HTR-8/SVneo (cell line): Measurements from ENCODE around the gene SPINK4.

ENCODE experiments used
- DNase-seq: peaks from one replicate; pipeline ENCODE4 v3.0.0; 2011; ENCODE audit warnings: low spot score, mixed read lengths; ENCODE audit not compliant: insufficient read length
- FAIRE-seq: peaks from 2 replicates; lab custom pipeline; 2011; peaks lifted over from hg19 to GRCh38; lab: Jason Lieb, UNC

The SPINK4 gene

DNA sequence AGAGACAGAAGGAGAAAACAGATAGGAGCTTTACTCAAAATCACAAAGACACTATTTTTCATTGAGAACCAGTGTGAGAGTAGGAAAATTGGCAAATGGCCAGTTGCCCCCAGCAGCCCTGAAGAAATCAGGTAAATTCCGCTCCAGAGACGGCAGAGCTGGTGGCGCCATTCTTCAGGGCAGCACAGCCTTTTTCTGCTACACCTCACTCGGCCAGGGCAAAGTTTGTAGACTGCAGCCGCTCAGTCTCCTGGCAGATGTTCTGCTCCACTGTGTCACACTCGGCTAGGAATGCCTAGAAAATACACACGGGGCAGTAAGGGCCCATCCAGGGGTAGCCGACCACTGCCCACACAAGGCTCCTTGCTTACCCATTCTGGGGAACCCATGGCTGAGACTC is 15.0 kb downstream of the SPINK4 start:
- DNase-seq = no peak
- FAIRE-seq = no peak

DNA sequence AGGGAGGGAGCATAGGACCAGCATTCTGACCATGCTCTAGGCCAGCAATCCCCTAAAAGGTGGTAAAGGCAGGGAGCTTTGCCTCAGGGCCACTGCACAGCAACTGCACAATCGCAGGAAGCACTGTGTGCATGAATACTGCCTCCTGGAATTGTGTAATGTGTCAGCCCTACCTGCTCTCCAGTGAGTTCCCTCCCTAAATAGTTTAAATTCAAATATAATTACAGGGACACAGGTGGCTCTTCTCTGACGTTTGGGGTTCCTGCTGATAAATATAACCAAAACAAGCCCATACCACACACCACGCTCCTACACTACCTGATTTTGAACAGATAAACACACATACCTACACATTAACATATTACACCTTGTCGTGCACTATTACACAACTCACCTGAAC is 15.5 kb downstream of the SPINK4 start:
- FAIRE-seq = no peak
- DNase-seq = no peak

DNA sequence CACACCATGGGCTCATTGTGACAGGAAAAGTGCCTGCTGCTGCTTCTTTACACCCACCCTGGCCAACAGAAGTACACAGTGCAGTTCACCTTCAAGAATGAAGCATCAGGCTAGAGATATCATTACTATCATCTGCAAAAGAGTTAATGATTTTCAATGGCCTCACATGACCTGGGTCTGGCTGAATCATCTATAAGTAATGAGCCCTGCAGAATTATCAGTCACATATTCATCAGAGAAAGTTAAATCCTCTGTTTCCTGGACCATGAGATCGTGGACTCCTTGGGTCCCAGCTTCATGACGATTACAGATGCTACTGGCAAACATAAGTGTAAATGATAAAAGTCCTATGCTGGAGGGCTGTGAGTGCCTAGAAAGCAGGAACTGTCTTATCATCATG is 16.3 kb downstream of the SPINK4 start:
- FAIRE-seq (no peak), DNase-seq (no peak)

DNA sequence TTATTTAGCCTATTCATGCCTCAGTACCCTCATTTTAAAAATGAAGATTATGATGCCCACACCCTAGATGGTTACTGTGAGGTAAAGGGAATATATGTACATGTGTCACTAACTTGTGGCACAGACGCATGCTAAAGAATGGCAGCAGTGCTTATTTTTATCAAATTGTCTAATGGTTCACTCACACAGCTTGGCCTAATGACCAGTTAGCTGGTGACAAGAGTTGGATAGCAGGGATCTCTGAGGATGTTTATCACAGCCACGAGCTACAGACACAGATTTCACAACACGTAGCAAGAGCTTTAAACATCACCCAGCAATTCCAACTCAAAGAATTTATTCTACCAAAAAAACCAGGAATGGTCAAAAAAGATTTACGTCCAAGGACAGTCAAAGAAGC is 17.3 kb downstream of the SPINK4 start:
- DNase-seq (no peak), FAIRE-seq (no peak)

DNA sequence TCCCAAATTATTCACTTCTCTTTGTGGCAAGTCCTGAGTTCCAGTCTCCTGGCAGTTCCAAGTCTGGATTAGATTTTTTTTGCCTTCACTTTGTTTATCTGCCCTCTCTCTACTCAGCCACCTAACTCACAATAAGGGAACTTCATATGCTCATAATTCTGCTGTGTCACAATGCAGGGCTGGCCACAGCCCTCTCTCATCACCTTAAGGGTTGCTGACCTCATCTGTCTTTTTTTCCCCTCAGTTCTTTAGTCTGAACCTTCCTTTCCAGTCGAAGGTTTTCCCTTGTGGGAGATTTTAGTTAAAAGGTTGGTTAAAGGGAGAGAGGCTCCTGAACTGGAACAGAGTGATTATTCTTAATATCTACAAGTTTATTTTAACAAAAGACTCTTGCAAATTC is 20.4 kb downstream of the SPINK4 start:
- FAIRE-seq (no peak), DNase-seq (no peak)

DNA sequence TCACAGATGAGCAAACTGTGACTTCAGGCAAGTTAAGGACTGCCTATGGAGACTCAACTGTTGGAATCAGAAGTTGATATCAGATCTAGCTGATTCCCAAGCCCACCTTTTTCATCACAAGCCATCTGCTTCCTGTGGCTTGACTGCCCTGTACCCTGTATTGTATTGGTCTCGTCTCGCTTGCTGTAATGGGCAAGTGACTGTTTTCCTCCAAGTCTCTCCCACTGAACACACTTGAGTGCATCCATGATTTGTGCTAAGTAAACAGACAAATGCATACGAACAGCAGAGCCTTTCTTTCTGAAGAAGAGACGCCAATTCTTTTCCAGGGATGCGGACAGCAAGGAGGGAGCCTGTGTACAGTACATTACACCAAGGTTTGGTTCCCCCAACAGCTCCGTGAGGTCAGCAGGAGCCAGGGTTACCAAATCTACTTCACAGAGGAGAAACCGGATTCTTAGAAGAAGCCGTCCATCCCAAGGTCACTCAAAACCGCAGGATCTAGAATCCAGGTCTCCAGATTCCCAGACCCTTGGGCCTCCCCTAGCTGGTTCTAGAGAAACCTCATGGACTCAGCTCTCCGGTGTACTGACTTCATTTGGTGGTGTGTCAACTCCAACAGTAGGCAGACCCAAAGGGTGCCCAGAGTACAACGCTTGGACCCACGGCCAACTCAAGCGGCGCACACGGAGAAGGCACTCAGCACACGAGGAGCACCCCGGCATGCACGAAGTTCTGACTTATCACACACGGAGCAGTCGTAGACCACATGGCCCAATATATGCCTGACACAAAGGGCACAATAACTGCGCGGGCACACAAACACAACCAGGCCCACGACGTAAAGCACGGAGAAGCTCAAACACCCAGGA is 23.4 kb downstream of the SPINK4 start:
- FAIRE-seq (no peak), DNase-seq (peak; percentile 8)

DNA sequence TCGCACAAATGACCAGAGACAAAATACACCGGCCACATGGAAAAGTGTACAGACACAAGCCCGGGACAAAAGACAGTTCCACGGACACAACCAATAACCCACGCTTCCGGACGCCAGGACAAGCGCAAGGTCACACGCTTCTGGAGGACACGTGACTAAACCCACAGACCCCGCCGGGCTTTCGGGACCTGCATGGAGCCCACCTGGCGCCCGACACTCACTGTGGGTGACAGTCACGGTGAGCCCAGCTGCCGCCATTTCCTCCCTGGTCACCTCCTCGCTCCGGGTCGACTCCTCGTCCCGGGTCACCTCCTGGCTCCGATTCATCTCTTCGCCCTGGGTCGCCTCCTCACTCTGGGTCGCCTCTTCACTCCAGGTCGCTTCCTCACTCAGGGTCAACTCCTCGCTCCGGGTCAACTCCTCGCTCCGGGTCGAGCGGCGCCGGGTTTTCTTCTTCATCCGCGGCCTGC is 24.1 kb downstream of the SPINK4 start:
- FAIRE-seq (no peak), DNase-seq (peak; percentile 10)

DNA sequence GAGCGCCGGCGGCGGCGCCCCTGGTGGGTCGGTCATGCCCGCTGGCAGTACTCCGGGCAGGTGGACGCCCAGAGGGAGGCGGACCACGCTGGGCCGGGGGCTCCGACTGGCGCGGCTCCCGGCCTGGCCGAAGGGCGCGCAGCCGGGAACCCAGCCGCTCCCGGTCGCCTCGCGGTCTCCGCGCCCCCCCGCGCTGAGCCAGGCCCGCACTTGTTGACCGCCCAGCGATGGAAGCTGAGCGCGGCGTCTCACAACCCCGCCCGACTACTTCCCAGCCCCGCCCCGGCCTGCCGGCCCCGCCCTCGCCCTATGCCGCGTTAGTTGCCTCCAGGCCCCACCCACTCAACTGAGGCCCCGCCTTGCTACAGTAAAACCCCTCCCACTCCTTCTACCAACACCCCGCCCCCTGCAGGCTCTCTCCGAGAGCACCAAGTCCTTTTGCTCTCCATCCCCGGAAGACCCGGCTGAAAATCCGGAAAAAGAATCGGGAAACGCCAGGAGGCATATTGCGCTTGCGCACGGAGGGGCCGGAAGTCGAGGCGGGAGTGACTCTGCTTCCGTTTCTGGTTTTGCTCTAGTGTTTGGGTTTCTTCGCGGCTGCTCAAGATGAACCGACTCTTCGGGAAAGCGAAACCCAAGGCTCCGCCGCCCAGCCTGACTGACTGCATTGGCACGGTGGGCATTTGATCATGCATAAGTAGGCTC is 24.7 kb downstream of the SPINK4 start, which contains the start of the genes BAG1 and CHMP5:
BAG1 (minus strand) TSS at position 236 of the 705 bp plus-strand sequence.
CHMP5 (plus strand) TSS at position 577 of the 705 bp plus-strand sequence; CDS start at position 607, 30 bp downstream.
- peak; percentile 46 for FAIRE-seq
- peak; percentile 93 for DNase-seq

DNA sequence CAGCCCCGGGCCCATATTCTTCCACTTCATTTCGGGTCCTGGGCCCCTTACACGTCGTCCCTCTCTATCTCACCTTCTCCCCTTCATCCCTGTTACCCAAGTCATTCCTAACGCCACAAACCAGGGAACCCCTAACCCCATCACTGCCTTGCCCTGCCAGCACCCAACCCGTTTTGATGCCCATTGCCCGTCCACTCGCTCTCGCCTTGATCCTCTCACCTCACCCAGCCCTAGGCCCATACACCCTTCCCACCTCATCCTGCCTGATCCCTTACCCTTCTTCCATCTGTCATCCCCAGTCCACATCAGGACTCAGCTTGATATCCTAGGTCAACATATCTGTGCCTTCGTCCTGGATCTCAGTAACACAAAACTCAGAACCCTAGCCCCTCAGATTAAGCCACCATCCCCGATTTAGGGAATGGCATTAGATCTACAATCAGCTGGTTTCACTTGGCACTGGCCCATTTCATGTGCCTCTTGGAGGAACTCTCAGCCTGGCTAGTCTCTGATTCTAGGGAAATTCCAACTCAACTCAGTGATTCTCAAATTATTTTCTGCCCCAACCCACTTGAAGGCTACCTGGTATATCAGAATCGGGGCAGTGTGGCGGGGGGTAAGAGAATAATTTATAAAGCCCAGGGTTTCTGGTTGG is 25.4 kb downstream of the SPINK4 start:
- FAIRE-seq = no peak

DNA sequence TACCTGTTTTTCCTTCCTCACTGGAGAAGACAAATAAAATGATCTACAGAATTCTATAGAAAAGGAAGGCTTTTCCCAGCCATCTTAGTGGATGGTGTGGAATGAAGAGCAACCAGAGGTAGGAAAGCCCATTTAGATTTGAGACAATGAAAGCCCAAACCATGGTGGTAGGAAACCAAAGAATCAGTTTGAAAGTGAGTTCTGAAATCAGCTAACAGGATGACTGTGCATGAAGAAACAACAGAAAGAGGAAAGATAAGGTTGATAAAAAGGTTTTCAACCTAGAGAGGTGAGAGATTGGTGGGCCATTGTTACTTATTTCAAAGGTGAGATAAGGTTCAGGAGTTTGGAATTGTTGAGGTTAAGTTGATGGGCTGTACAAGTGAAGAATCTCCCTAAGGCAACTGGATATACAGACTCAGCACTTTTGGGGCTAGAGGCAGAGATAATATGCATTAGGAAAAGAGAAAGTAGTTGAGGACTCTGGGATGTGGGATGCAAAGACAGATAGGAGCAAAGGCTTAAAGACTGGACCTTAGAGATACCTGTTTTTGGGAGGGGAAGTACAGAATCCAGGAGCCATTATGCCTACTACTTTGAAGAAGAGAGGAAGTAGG is 27.3 kb downstream of the SPINK4 start:
- DNase-seq (no peak), FAIRE-seq (no peak)

More for the DNA sequence above, 25.4 kb downstream of the SPINK4 start:
- DNase-seq = peak; percentile 2

DNA sequence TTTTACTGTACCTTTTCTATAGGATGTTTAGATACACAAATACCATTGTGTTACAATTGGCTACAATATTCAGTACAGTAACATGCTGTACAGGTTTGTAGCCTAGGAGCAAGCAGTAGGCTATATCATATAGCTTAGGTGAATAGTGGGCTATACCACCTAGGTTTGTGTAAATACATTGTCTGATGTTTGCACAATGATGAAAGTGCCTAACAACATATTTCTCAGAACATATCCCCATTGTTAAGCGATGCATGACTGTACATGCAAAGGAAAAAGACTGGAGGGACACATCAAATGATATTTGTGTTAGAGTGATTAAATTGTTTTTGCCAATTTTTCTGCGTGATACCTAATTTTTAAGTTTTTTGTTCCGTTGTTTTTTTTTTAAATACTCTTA is 30.2 kb downstream of the SPINK4 start:
- DNase-seq (no peak), FAIRE-seq (no peak)

DNA sequence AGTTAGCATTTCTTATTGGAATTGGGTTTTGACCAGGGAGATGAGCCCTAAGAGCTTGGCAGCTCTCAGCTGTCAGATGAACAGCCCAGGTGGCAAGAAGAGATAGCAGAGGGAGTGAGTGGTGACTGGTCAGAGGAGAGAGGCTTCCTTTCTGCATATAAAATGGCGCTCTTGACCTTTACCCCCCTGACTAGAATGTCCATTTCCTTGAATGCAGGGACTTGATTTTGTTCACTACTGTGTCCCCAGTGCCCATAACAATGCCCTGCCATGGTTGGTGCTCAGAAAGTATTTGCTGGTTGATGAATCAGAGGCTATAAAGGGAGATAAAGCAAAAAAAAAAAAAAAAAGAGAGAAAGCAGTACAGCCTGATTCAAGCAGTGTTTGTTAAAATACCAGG is 32.1 kb downstream of the SPINK4 start:
- no peak for FAIRE-seq
- no peak for DNase-seq

DNA sequence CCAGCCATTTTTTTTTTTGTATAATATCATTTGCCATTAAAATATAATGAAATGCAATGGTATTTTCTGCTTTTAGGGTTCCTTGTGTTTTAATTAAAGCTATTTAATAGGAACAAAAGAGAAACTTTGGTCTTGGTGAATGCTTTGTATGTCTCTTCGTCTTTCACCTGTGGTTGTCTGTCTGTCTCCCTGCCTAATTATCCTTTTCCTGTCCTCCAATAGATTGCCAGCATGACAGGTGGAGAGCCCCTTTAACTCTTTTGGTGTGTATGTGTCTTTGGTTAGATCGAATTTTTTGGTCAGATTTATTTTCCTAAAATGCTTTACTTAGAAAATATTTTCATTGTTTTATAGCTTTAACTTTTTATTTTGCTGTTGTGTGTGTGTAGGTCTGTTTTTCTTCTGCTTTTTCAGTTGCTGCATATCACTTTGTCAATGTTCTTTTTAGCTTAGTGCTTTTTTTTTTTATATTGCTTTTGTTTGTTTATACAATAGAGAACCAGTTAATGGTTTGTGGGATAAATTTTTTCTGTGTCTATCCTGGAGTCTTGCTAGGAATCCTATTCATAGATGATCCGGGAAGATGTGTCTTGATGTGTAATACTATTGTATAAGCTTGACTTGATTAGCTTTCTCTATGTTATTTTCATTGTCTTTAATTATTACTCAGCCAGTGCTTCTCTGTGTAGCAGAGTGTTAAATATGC is 33.5 kb downstream of the SPINK4 start:
- no peak for FAIRE-seq
- no peak for DNase-seq

DNA sequence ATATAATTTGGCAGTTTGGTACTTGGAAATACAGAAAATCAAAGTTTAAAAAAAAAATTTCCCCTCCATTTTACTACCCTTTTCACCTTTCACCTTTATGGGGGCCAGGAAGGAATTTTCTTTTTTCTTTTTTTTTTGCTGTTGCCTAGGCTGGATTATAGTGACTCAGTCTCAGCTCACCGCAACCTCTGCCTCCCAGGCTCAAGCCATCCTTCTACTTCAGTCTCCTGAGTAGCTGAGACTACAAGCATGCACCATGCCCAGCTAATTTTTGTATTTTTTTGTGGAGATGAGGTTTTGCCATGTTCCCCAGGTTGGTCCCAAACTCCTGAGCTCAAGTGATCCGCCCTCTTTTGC is 34.0 kb downstream of the SPINK4 start:
- no peak for DNase-seq
- FAIRE-seq = no peak

DNA sequence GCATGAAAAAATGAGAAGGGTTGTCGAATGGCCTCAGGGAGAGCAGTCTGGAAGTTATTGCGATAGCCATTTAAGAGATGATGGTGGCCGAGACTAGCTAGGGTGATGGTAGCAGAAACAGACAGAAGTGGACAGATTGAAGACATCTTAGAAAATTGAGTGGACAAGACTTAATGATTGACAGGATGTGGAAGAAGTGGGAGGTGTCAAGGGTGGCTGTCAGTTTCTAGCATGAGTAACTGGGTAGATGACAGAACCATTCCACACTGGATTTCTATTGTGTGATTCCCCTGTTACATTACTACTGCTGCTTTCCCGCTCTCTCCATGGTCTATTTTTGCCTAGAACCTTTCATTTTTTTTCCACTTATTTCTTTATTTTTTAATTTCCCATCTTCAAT is 37.5 kb downstream of the SPINK4 start:
- FAIRE-seq (no peak), DNase-seq (no peak)

DNA sequence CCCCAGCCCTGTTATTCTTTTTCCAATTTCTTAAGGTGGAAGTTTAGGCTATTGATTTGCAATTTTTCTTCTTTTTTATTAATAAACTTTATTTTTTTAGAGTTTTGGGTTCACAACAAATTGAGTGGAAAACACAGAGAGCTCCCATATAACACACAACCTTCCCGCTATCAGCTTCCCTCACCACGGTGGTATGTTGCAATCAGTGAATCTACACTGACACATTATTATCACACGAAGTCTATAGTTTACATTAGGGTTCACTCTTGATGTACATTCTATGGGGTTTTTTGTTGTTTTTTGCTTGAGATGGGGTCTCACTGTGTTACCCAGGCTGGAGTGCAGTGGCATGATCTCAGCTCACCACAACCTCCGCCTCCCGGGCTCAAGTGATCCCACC is 45.5 kb downstream of the SPINK4 start:
- DNase-seq (no peak), FAIRE-seq (no peak)

DNA sequence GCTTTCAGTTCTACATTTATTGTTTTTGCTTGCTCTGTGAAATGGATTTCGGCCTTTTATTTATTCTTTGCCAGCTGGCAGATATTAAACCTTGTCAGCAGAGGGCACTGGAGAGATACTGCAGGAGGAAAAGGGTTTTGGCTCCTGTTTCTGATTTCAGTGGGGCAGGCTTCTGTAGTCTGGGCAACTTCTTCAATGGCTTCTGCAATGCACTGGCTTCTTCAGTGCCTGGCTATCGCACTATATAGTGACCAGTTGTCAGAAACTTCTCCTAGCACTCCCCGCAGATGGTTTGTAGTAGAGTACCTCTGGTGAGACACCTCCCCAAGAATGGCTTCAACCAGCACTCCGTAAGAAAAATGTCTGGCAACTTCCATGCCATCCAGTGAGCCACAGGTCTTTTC is 47.1 kb downstream of the SPINK4 start:
- DNase-seq = peak; percentile 54
- FAIRE-seq = no peak

DNA sequence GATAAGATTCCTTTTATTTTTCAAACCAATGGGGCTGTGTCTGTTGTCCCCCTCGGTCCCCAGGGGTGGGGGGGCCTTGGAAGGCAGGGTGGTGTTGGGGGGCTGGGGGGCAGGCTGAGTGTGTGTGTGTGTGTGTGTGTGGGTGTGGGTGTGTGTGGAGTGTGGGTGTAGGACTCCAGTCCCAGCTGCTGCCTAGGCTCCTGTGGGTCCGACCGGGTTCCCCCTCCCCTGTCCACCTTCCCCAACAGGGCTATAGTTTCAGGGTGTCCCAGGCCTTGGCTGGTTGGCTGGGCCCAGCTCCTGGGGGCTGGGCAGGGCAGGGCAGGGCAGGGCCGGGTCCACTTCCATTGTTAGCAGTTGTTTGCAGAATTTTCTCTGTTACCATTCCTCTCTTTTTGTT is 48.3 kb downstream of the SPINK4 start:
- no peak for FAIRE-seq
- no peak for DNase-seq

DNA sequence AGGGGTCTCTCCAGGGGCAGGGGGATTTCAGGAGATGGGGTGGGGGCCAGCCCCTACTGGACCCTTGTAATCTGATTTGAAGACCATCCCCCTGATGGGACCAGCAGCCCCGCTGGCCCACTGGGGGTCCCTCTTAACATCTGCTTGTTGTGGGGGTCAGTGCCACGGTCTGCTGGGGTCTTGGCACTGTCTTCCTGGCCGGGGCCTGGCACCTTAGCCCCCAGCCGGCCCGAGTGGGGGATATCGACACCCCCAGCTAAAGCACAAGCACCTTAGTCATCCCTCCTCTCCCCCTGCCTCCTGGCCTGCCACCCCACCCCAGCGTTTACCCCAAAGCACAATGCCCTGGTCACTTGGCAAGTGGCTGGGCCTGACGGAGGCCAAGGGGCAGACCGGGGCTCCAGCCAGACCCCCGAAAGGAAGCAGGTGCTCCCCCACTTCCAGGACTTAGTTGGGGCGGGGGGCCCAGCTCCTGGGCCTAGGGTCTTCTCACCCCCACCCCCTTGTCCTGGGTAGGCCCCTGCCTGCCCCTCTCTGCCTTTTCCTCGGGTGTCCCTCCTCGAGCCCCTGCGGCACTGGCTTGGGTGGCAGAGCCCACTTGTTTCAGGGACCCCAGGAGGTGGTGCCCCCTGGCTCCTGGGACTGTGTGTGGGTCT is 49.0 kb downstream of the SPINK4 start:
- DNase-seq (no peak), FAIRE-seq (no peak)
